HepG2 (cell line): Measurements from ENCODE around the gene DAGLB. TPM values are rescaled to one million over a fixed set of nuclear protein-coding genes. Genes with fewer than 3 reads are reported as not detected.

Experiments
- ATRX ChIP-seq: sonication (generic); formaldehyde crosslinking; IDR thresholded peaks from 2 replicates; pipeline ENCODE4 v1.4.0; 2020; ENCODE audit warnings: missing genetic modification reagents, borderline replicate concordance
- FOXA1 ChIP-seq, 2 experiments: fragments of 450-650 bp in 1 of 2; sonication (generic) in 1 of 2; formaldehyde crosslinking in 1 of 2; IDR thresholded peaks; 2 replicates each; pipeline versions ENCODE4 v1.4.0 to v1.6.1; 2016 to 2020; ENCODE audit warnings: missing genetic modification reagents in 1 of 2
- HNRNPL ChIP-seq: fragments of 200-400 bp; formaldehyde crosslinking; IDR thresholded peaks from 2 replicates; pipeline ENCODE4 v1.6.1; 2017; ENCODE audit warnings: mild to moderate bottlenecking, low read depth, low read length
- KDM3A ChIP-seq: IDR thresholded peaks from 2 replicates; pipeline ENCODE4 v1.6.1; 2018; ENCODE audit warnings: low read depth, missing compliant biosample characterization
- KLF12 ChIP-seq: sonication (generic); formaldehyde crosslinking; IDR thresholded peaks from 2 replicates; pipeline ENCODE4 v1.4.0; 2020; ENCODE audit warnings: missing genetic modification reagents, borderline replicate concordance
- KMT2A ChIP-seq: sonication (generic); formaldehyde crosslinking; IDR thresholded peaks from 2 replicates; pipeline ENCODE4 v1.4.0; 2020; ENCODE audit warnings: missing genetic modification reagents
- PCBP2 ChIP-seq: fragments of 200-400 bp; formaldehyde crosslinking; optimal IDR thresholded peaks from 2 replicates; pipeline ENCODE3; 2018; ENCODE audit warnings: low read length, low read depth; ENCODE audit not compliant: poor library complexity, severe bottlenecking
- PHF5A ChIP-seq: IDR thresholded peaks from one replicate; pipeline ENCODE4 v1.6.1; 2018; ENCODE audit warnings: low read depth, missing genetic modification reagents; ENCODE audit not compliant: unreplicated experiment
- RFXAP ChIP-seq: sonication (generic); formaldehyde crosslinking; IDR thresholded peaks from 2 replicates; pipeline ENCODE4 v1.4.0; 2020; ENCODE audit warnings: missing genetic modification reagents, borderline replicate concordance
- SKI ChIP-seq: fragments of 450-650 bp; IDR thresholded peaks from one replicate; pipeline ENCODE4 v1.6.1; 2018; ENCODE audit warnings: mild to moderate bottlenecking; ENCODE audit not compliant: partially characterized antibody
- STAT5B ChIP-seq: sonication (generic); formaldehyde crosslinking; IDR thresholded peaks from 2 replicates; pipeline ENCODE4 v1.4.0; 2020; ENCODE audit warnings: missing genetic modification reagents
- THYN1 ChIP-seq: sonication (generic); formaldehyde crosslinking; IDR thresholded peaks from 2 replicates; pipeline ENCODE4 v1.8.1; 2023; ENCODE audit warnings: low read depth, mild to moderate bottlenecking, moderate library complexity, missing genetic modification reagents, borderline replicate concordance
- ZBTB33 ChIP-seq: sonication (generic); formaldehyde crosslinking; IDR thresholded peaks from 2 replicates; pipeline ENCODE4 v1.4.0; 2020; ENCODE audit warnings: missing genetic modification reagents
- ZFP41 ChIP-seq: sonication (generic); formaldehyde crosslinking; IDR thresholded peaks from 2 replicates; pipeline ENCODE4 v1.4.0; 2020; ENCODE audit warnings: mild to moderate bottlenecking, missing genetic modification reagents, borderline replicate concordance
- ZNF207 ChIP-seq: fragments of 450-650 bp; IDR thresholded peaks from 2 replicates; pipeline ENCODE4 v1.6.1; 2016; ENCODE audit warnings: antibody characterized with exemption, borderline replicate concordance
- ZNF256 ChIP-seq: sonication (generic); formaldehyde crosslinking; conservative IDR thresholded peaks from 2 replicates; pipeline ENCODE4 v1.4.0; 2020; ENCODE audit warnings: missing genetic modification reagents
- ZNF33A ChIP-seq: sonication (generic); formaldehyde crosslinking; IDR thresholded peaks from 2 replicates; pipeline ENCODE4 v1.5.1; 2020; ENCODE audit warnings: missing genetic modification reagents, mild to moderate bottlenecking, moderate library complexity, borderline replicate concordance
- ZNF350 ChIP-seq: sonication (generic); formaldehyde crosslinking; IDR thresholded peaks from 2 replicates; pipeline ENCODE4 v1.4.0; 2020; ENCODE audit warnings: mild to moderate bottlenecking, low read depth, missing genetic modification reagents, borderline replicate concordance
- ZNF430 ChIP-seq: sonication (generic); formaldehyde crosslinking; IDR thresholded peaks from 2 replicates; pipeline ENCODE4 v1.9.0; 2021; ENCODE audit warnings: mild to moderate bottlenecking, missing genetic modification reagents
- ZNF44 ChIP-seq: sonication (generic); formaldehyde crosslinking; IDR thresholded peaks from 2 replicates; pipeline ENCODE4 v1.5.1; 2020; ENCODE audit warnings: mild to moderate bottlenecking, missing genetic modification reagents
- ZNF451 ChIP-seq: sonication (generic); formaldehyde crosslinking; IDR thresholded peaks from 2 replicates; pipeline ENCODE4 v1.5.0; 2020; ENCODE audit warnings: mild to moderate bottlenecking, missing genetic modification reagents
- ZNF530 ChIP-seq: sonication (generic); formaldehyde crosslinking; IDR thresholded peaks from 2 replicates; pipeline ENCODE4 v1.5.0; 2020; ENCODE audit warnings: low read depth, mild to moderate bottlenecking, missing genetic modification reagents
- ZNF605 ChIP-seq: sonication (generic); formaldehyde crosslinking; IDR thresholded peaks from 2 replicates; pipeline ENCODE4 v1.8.0; 2022; ENCODE audit warnings: mild to moderate bottlenecking, missing genetic modification reagents
- ZNF644 ChIP-seq: IDR thresholded peaks from 2 replicates; pipeline ENCODE4 v1.6.1; 2016; ENCODE audit warnings: low read depth
- polyA plus RNA-seq, 8 experiments: library from polyadenylated mRNA; depleted of rRNA in 3 of 8; stranded (reverse) in 7 of 8; unstranded in 1 of 8; fragments of >200 nt; fragmentation: Illumina TruSeq in 4 of 8; extraction: Trizol in 4 of 8; gene quantifications; 2 replicates each; pipeline versions ENCODE4 v1.2.1 to v1.2.3, GENCODE V29; 2011 to 2016; ENCODE audit warnings: low read depth in 4 of 8, missing spikeins in 1 of 8, mixed read lengths in 1 of 8; ENCODE audit not compliant: insufficient read depth in 1 of 8
- total RNA-seq, 5 experiments: library from RNA; depleted of rRNA; stranded (reverse); fragments of >200 nt; fragmentation: Illumina TruSeq; extraction: Trizol; gene quantifications; 2 replicates each; pipeline ENCODE4 v1.2.3, GENCODE V29; 2016; ENCODE audit warnings: low read depth in 1 of 5
- TF ChIP-seq, protein P1 (sequence below): sonication (generic); formaldehyde crosslinking; IDR thresholded peaks from 2 replicates; pipeline ENCODE4 v1.4.0; 2020; ENCODE audit warnings: missing genetic modification reagents
- TF ChIP-seq, protein P2 (sequence below): IDR thresholded peaks from 2 replicates; pipeline ENCODE4 v1.6.1; 2012; ENCODE audit warnings: inconsistent platforms

DAGLB gene
- total and polyA plus RNA-seq, 2 of the 13 experiments (the other 11 are each of a cell fraction or from before 2014, with no cell fraction given), result 7.9 to 9.8 TPM

- TF ChIP-seq ZBTB33 (CRISPR knock-in tag) (no peak), ZNF605 (CRISPR knock-in tag) (no peak), ZNF256 (CRISPR knock-in tag) (no peak), THYN1 (no peak), STAT5B (CRISPR knock-in tag) (no peak), HNRNPL (no peak), PCBP2 (no peak), ZNF207 (no peak), ZNF530 (CRISPR knock-in tag) (no peak), ZNF430 (no peak), KDM3A (CRISPR knock-in tag) (no peak), ZNF644 (CRISPR knock-in tag) (0 out of 2 replicates have a peak, but pooled peaks have one; percentile 16), RFXAP (CRISPR knock-in tag) (no peak), PHF5A (CRISPR knock-in tag) (no peak), KMT2A (CRISPR knock-in tag) (no peak), SKI (no peak), ZFP41 (CRISPR knock-in tag) (no peak), ZNF350 (CRISPR knock-in tag) (no peak), KLF12 (CRISPR knock-in tag) (no peak), ATRX (CRISPR knock-in tag) (no peak), ZNF33A (CRISPR knock-in tag) (no peak), ZNF44 (CRISPR knock-in tag) (no peak), ZNF451 (no peak), FOXA1 (IDR thresholded peaks at IDR 0.05) (no peak), FOXA1 (CRISPR knock-in tag; IDR thresholded peaks at IDR 0.05) (no peak)
- TF ChIP-seq, protein P1, sequence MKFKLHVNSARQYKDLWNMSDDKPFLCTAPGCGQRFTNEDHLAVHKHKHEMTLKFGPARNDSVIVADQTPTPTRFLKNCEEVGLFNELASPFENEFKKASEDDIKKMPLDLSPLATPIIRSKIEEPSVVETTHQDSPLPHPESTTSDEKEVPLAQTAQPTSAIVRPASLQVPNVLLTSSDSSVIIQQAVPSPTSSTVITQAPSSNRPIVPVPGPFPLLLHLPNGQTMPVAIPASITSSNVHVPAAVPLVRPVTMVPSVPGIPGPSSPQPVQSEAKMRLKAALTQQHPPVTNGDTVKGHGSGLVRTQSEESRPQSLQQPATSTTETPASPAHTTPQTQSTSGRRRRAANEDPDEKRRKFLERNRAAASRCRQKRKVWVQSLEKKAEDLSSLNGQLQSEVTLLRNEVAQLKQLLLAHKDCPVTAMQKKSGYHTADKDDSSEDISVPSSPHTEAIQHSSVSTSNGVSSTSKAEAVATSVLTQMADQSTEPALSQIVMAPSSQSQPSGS (CRISPR knock-in tag), result peak; percentile 57; the same call in 1 of the 2 replicates
- TF ChIP-seq, protein P2, sequence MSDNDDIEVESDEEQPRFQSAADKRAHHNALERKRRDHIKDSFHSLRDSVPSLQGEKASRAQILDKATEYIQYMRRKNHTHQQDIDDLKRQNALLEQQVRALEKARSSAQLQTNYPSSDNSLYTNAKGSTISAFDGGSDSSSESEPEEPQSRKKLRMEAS, result no peak
Measured at GRCh38 chr7:6385110-6385781, 62.5 kb downstream of the DAGLB start (continued).
